HEK293T (cell line): Measurements from ENCODE around the gene PEX11B.

Experiments
- ARNT ChIP-seq: fragments of 450-650 bp; IDR thresholded peaks from 2 replicates; pipeline ENCODE4 v1.6.1; 2017; ENCODE audit warnings: mild to moderate bottlenecking
- FOXA1 ChIP-seq: fragments of 450-650 bp; IDR thresholded peaks from 2 replicates; pipeline ENCODE4 v1.6.1; 2016; ENCODE audit warnings: mild to moderate bottlenecking
- FOXM1 ChIP-seq: fragments of 450-650 bp; IDR thresholded peaks from 2 replicates; pipeline ENCODE4 v1.6.1; 2017; ENCODE audit warnings: mild to moderate bottlenecking, borderline replicate concordance
- PKNOX1 ChIP-seq: fragments of 450-650 bp; IDR thresholded peaks from 2 replicates; pipeline ENCODE4 v1.6.1; 2016
- SP1 ChIP-seq: fragments of 450-650 bp; IDR thresholded peaks from 2 replicates; pipeline ENCODE4 v1.6.1; 2017

GRCh38 chr1:145942871-145943270, 24.4 kb upstream of the PEX11B start:
- TF ChIP-seq PKNOX1 (no peak), ARNT (no peak), FOXA1 (no peak), SP1 (no peak), FOXM1 (no peak)
